ENCODE results near the gene NUDCD2. TPM values are rescaled to one million over a fixed set of nuclear protein-coding genes. Genes with fewer than 3 reads are reported as not detected.
A peak's percentile ranks its signal among the peaks of the same experiment; 100 is the strongest.

Gene NUDCD2
- total and polyA plus RNA-seq, 5 donors, result 4.2 to 17.3 (median 13.2) TPM

- no peak for ATAC-seq
- no peak overlapping the region for H3K4me3 ChIP-seq (ENCODE audit: low read length)
- H3K27ac ChIP-seq (ENCODE audit: low read length), result no peak overlapping the region
- no peaks in the 10 kb centered on the region for H3K27me3 ChIP-seq (ENCODE audit: control insufficient read depth, insufficient read depth)
- intact Hi-C loops (cut with DNase I), result no loop called here
- H3K9me3 ChIP-seq (ENCODE audit: control insufficient read depth, low read length), result no peaks in the 10 kb centered on the region
- no peak for DNase-seq
- no peaks in the 10 kb centered on the region for H3K4me1 ChIP-seq (ENCODE audit: control insufficient read depth, insufficient read depth, low read length)
These were observed 11.4 kb downstream of the NUDCD2 start for GRCh38 chr5:163448491-163448890.

DNA sequence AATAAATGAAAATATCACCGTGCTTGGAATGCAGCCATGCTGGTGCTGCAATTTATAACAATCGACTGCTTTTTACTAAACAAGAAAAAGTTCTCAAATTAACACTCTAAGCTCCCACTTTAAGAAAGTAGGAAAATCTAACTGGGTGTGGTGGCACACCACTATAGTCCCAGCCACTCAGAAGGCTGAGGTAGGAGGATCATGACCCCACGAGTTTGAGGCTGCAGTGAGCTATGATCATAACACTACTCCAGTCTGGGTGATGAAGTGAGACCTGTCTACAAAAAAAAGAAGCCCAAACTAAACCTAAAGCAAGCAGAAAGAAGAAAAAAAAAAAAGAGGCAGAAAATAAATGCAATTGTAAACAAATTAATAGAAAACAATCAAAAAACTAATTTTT lies 12.0 kb downstream of the NUDCD2 start:
- Histone ChIP-seq H3K27me3 (ENCODE audit: control insufficient read depth, insufficient read depth) (no peaks in the 10 kb centered on the region), H3K4me1 (ENCODE audit: control insufficient read depth, insufficient read depth, low read length) (no peaks in the 10 kb centered on the region), H3K4me3 (ENCODE audit: low read length) (no peak overlapping the region), H3K27ac (ENCODE audit: low read length) (no peak overlapping the region), H3K9me3 (ENCODE audit: control insufficient read depth, low read length) (no peaks in the 10 kb centered on the region)
- intact Hi-C loops (cut with DNase I), result no loop called here
- ATAC-seq (no peak), DNase-seq (no peak)
- 87% methylated on average over 3 of the region's 3 CpGs for WGBS

- Histone ChIP-seq H3K4me1 (ENCODE audit: control insufficient read depth, insufficient read depth, low read length) (no peaks in the 10 kb centered on the region), H3K27me3 (ENCODE audit: control insufficient read depth, insufficient read depth) (no peaks in the 10 kb centered on the region), H3K27ac (ENCODE audit: low read length) (no peak overlapping the region), H3K9me3 (ENCODE audit: control insufficient read depth, low read length) (no peaks in the 10 kb centered on the region), H3K4me3 (ENCODE audit: low read length) (no peak overlapping the region)
- intact Hi-C loops (cut with DNase I), result no loop called here
- no peak for ATAC-seq
- DNase-seq, result no peak
These were observed 12.7 kb downstream of the NUDCD2 start for GRCh38 chr5:163447191-163447590.

GRCh38 chr5:163445345-163445744 lies 14.6 kb downstream of the NUDCD2 start:
- WGBS, result 77% methylated on average over 6 of the region's 6 CpGs
- no peaks in the 10 kb centered on the region for H3K4me1 ChIP-seq (ENCODE audit: control insufficient read depth, insufficient read depth, low read length)
- H3K27ac ChIP-seq (ENCODE audit: low read length), result no peak overlapping the region
- H3K9me3 ChIP-seq (ENCODE audit: control insufficient read depth, low read length), result no peaks in the 10 kb centered on the region
- no peaks in the 10 kb centered on the region for H3K27me3 ChIP-seq (ENCODE audit: control insufficient read depth, insufficient read depth)
- DNase-seq, result peak in 1 of 3 donors; percentile 53
- ATAC-seq, result peak; percentile 40 to 72
- intact Hi-C loops (cut with DNase I), result no loop called here
- H3K4me3 ChIP-seq (ENCODE audit: low read length), result no peak overlapping the region

- H3K4me3 ChIP-seq (ENCODE audit: low read length), result no peak overlapping the region
- no peaks in the 10 kb centered on the region for H3K4me1 ChIP-seq (ENCODE audit: control insufficient read depth, insufficient read depth, low read length)
- no peaks in the 10 kb centered on the region for H3K9me3 ChIP-seq (ENCODE audit: control insufficient read depth, low read length)
- no peak overlapping the region for H3K27ac ChIP-seq (ENCODE audit: low read length)
- DNase-seq, result no peak
- intact Hi-C loops (cut with DNase I), result no loop called here
- no peak for ATAC-seq
- 92% methylated on average over 1 of the region's 1 CpG for WGBS
- H3K27me3 ChIP-seq (ENCODE audit: control insufficient read depth, insufficient read depth), result no peaks in the 10 kb centered on the region
These were observed 15.4 kb downstream of the NUDCD2 start for GRCh38 chr5:163444526-163444925.

DNA sequence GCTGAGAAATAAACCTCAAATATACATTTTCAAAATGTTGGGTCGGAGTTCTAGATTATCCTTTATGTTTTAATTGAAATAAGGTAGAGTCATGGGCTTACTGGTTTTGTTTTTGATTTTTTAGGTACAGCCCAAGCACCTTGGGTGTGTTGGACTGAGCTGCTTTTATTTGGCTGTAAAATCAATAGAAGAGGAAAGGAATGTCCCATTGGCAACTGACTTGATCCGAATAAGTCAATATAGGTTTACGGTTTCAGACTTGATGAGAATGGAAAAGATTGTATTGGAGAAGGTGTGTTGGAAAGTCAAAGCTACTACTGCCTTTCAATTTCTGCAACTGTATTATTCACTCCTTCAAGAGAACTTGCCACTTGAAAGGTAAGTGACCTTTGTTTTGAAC lies 18.9 kb downstream of the NUDCD2 start:
- WGBS, result 95% methylated on average over 3 of the region's 3 CpGs
- no peaks in the 10 kb centered on the region for H3K27me3 ChIP-seq (ENCODE audit: control insufficient read depth, insufficient read depth)
- intact Hi-C loops (cut with DNase I), result no loop called here
- no peak overlapping the region for H3K27ac ChIP-seq (ENCODE audit: low read length)
- no peaks in the 10 kb centered on the region for H3K4me1 ChIP-seq (ENCODE audit: control insufficient read depth, insufficient read depth, low read length)
- no peak overlapping the region for H3K4me3 ChIP-seq (ENCODE audit: low read length)
- DNase-seq (no peak), ATAC-seq (no peak)
- no peaks in the 10 kb centered on the region for H3K9me3 ChIP-seq (ENCODE audit: control insufficient read depth, low read length)

GRCh38 chr5:163439092-163439425 lies 20.8 kb downstream of the NUDCD2 start:
- no peak for DNase-seq
- H3K9me3 ChIP-seq (ENCODE audit: control insufficient read depth, low read length), result no peaks in the 10 kb centered on the region
- 46% methylated on average over 2 of the region's 2 CpGs for WGBS
- no peak for ATAC-seq
- H3K27ac ChIP-seq (ENCODE audit: low read length), result no peak overlapping the region
- no peaks in the 10 kb centered on the region for H3K4me1 ChIP-seq (ENCODE audit: control insufficient read depth, insufficient read depth, low read length)
- no peaks in the 10 kb centered on the region for H3K27me3 ChIP-seq (ENCODE audit: control insufficient read depth, insufficient read depth)
- intact Hi-C loops (cut with DNase I), result no loop called here
- no peak overlapping the region for H3K4me3 ChIP-seq (ENCODE audit: low read length)

DNA sequence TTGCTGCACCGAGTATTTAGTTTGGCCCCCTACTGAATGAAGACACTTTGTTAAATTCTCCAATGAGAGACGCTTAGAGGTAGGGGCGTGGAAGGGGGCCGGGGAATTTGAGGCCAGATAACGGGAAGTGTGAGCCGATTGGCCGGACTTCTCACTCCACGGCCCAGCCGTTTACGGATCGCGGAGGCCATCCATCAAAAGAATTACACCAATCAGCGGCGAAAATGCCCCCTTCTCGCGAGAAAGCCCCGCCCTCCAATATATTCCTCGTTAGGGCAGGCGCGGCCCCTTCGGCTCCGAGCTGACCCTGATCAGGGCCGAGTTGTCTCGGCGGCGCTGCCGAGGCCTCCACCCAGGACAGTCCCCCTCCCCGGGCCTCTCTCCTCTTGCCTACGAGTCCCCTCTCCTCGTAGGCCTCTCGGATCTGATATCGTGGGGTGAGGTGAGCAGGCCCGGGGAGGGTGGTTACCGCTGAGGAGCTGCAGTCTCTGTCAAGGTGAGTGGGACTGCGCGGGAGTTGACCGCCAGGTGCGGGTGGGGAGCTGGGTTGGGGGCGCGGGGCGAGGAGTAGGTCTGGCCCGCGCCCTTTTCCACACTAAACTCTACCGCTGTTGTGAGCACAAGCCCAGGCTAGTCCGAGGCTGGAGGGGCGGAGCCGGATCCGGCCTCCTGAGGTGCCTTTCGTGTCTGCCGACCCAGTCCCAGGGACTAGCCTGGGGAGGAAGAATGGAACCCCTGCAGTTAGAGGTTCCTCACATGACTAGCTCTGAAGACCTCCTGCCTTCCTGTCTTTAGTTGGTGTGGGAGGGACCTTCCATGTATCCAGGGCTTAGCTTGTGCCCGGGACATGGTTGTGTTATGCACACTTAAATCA lies 22.4 kb downstream of the NUDCD2 start, which contains the start of gene CCNG1:
TSS of gene CCNG1 (plus strand) at position 287 of the 874 bp plus-strand sequence. CDS start 1,662 bp downstream, outside the sequence.
- Histone ChIP-seq H3K27ac (ENCODE audit: low read length) (peak within 1 kb of the TSS; percentile 68), H3K4me3 (ENCODE audit: low read length) (peak within 1 kb of the TSS; percentile 84), H3K9me3 (ENCODE audit: control insufficient read depth, low read length) (no peaks in the 10 kb centered on the region), H3K27me3 (ENCODE audit: control insufficient read depth, insufficient read depth) (no peaks in the 10 kb centered on the region), H3K4me1 (ENCODE audit: control insufficient read depth, insufficient read depth, low read length) (no peaks in the 10 kb centered on the region)
- under 1% methylated on average over 51 of the region's 51 CpGs for WGBS
- DNase-seq (peak; percentile 94 to 97 (median 96)), ATAC-seq (peak; percentile 99)
- intact Hi-C loops (cut with DNase I), result no loop called here

- peak overlapping the region; percentile 84 for H3K4me3 ChIP-seq (ENCODE audit: low read length)
- no peaks in the 10 kb centered on the region for H3K27me3 ChIP-seq (ENCODE audit: control insufficient read depth, insufficient read depth)
- no peaks in the 10 kb centered on the region for H3K4me1 ChIP-seq (ENCODE audit: control insufficient read depth, insufficient read depth, low read length)
- ATAC-seq (no peak), DNase-seq (no peak)
- peak overlapping the region; percentile 68 for H3K27ac ChIP-seq (ENCODE audit: low read length)
- intact Hi-C loops (cut with DNase I), result no loop called here
- WGBS, result 3% methylated on average over 6 of the region's 6 CpGs
- H3K9me3 ChIP-seq (ENCODE audit: control insufficient read depth, low read length), result no peaks in the 10 kb centered on the region
These were observed 22.9 kb downstream of the NUDCD2 start for GRCh38 chr5:163437011-163437308.

- no peak for ATAC-seq
- WGBS, result 82% methylated on average over 4 of the region's 4 CpGs
- no peak for DNase-seq
- no peak overlapping the region for H3K27ac ChIP-seq (ENCODE audit: low read length)
- peak overlapping the region; percentile 84 for H3K4me3 ChIP-seq (ENCODE audit: low read length)
- no peaks in the 10 kb centered on the region for H3K4me1 ChIP-seq (ENCODE audit: control insufficient read depth, insufficient read depth, low read length)
- H3K9me3 ChIP-seq (ENCODE audit: control insufficient read depth, low read length), result no peaks in the 10 kb centered on the region
- intact Hi-C loops (cut with DNase I), result no loop called here
- H3K27me3 ChIP-seq (ENCODE audit: control insufficient read depth, insufficient read depth), result no peaks in the 10 kb centered on the region
These were observed 23.4 kb downstream of the NUDCD2 start for GRCh38 chr5:163436515-163436914.

- no peak overlapping the region for H3K27ac ChIP-seq (ENCODE audit: low read length)
- no peaks in the 10 kb centered on the region for H3K4me1 ChIP-seq (ENCODE audit: control insufficient read depth, insufficient read depth, low read length)
- no peak overlapping the region for H3K4me3 ChIP-seq (ENCODE audit: low read length)
- no peak for DNase-seq
- no peaks in the 10 kb centered on the region for H3K9me3 ChIP-seq (ENCODE audit: control insufficient read depth, low read length)
- 28% methylated on average over 3 of the region's 3 CpGs for WGBS
- H3K27me3 ChIP-seq (ENCODE audit: control insufficient read depth, insufficient read depth), result no peaks in the 10 kb centered on the region
- ATAC-seq, result no peak
- intact Hi-C loops (cut with DNase I), result no loop called here
These were observed 25.5 kb downstream of the NUDCD2 start for GRCh38 chr5:163434401-163434866.

DNA sequence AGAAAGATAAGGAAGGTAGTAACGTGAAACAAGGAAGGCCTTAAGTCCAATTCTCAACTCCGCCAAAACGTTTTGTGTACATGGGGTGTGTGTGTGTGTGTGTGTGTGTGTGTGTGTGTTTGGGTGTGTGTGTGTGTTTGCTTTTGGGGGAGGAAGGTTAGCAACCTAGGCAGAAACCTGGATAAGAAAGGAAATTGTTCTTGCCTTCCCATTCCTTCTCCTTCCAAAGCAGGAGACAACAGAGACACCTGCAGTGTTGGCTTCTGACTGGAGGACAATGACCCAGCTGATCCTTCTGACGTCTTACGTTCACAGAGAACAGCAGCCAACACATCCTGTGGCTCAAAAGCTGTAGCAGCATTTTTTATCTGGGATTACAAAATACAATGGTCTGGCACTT lies 26.6 kb downstream of the NUDCD2 start:
- Histone ChIP-seq H3K4me3 (ENCODE audit: low read length) (no peak overlapping the region), H3K27me3 (ENCODE audit: control insufficient read depth, insufficient read depth) (no peaks in the 10 kb centered on the region), H3K27ac (ENCODE audit: low read length) (no peak overlapping the region), H3K9me3 (ENCODE audit: control insufficient read depth, low read length) (no peaks in the 10 kb centered on the region), H3K4me1 (ENCODE audit: control insufficient read depth, insufficient read depth, low read length) (no peaks in the 10 kb centered on the region)
- intact Hi-C loops (cut with DNase I), result no loop called here
- ATAC-seq, result no peak
- no peak for DNase-seq
- 44% methylated on average over 5 of the region's 5 CpGs for WGBS
